ENCODE measurements around the gene PER3. TPM values are rescaled to one million over a fixed set of nuclear protein-coding genes. Genes with fewer than 3 reads are reported as not detected.

PER3 gene
- total and polyA plus RNA-seq, 2 of the 8 experiments (the other 6 are each of a cell fraction or from before 2014, with no cell fraction given) = 8.3 to 9.3 TPM

DNA sequence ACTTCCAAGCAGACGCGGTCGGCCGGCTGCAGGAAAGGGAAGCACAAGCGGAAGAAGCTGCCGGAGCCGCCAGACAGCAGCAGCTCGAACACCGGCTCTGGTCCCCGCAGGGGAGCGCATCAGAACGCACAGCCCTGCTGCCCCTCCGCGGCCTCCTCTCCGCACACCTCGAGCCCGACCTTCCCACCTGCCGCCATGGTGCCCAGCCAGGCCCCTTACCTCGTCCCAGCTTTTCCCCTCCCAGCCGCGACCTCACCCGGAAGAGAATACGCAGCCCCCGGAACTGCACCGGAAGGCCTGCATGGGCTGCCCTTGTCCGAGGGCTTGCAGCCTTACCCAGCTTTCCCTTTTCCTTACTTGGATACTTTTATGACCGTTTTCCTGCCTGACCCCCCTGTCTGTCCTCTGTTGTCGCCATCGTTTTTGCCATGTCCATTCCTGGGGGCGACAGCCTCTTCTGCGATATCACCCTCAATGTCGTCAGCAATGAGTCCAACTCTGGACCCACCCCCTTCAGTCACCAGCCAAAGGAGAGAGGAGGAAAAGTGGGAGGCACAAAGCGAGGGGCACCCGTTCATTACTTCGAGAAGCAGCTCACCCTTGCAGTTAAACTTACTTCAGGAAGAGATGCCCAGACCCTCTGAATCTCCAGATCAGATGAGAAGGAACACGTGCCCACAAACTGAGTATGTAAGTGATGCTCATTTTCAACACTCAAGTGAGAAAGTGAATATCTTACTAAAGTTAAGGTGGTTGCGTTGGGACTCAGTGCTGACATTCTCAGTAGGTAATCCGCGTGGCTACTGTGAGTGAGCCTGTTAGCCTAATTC is 43.2 kb downstream of the PER3 start:
- Histone ChIP-seq H3K4me1 (replicated peaks in 1 of 4; ENCODE audit: control insufficient read depth in 3 of 4, insufficient read depth in 4 of 4, low read length in 3 of 4) (no peaks in the 10 kb centered on the region), H3K23ac (ENCODE audit: insufficient read length) (no peak overlapping the region), H3K23me2 (ENCODE audit: low read depth, low read length) (no peaks in the 10 kb centered on the region), H3K9me3 (ENCODE audit: insufficient read depth in 2 of 2, low read depth in 1 of 2, low read length in 1 of 2) (no peaks in the 10 kb centered on the region), H3K9ac (replicated peaks in 1 of 4; ENCODE audit: extremely low read depth in 1 of 4, low read depth in 3 of 4, low read length in 3 of 4) (no peak overlapping the region), H3K27ac (ENCODE audit: low read depth, low read length) (no peak overlapping the region), H3K79me1 (ENCODE audit: low read depth, low read length) (no peaks in the 10 kb centered on the region), H4K91ac (replicated peaks; ENCODE audit: insufficient read length, low read length) (no peak overlapping the region), H2BK20ac (ENCODE audit: low read length) (no peak overlapping the region), H3K18ac (ENCODE audit: extremely low read depth, low read length) (no peak overlapping the region), H2AK5ac (ENCODE audit: low read depth, low read length) (no peak overlapping the region), H3K14ac (ENCODE audit: insufficient read length) (no peak overlapping the region), H4K8ac (ENCODE audit: extremely low read depth, insufficient read depth, low read length) (no peak overlapping the region), H3K36me3 (ENCODE audit: control insufficient read depth in 2 of 4, insufficient read depth in 4 of 4, low read length in 3 of 4) (peaks cover 2 to 34% (median 6%) of the 10 kb centered on the region in 4 experiments; a peak in 5 of 8 replicates), H2BK5ac (ENCODE audit: low read depth, low read length) (no peak overlapping the region), H3K4me2 (ENCODE audit: insufficient read depth in 1 of 2, low read depth in 2 of 2, low read length in 2 of 2) (no peak overlapping the region), H3K4me3 (ENCODE audit: extremely low read depth in 1 of 4, insufficient read depth in 2 of 4, low read depth in 3 of 4, low read length in 4 of 4) (no peak overlapping the region), H2BK15ac (ENCODE audit: low read length) (no peak overlapping the region), H3K56ac (replicated peaks; ENCODE audit: insufficient read length, low read depth, low read length) (no peak overlapping the region), H3K27me3 (replicated peaks in 1 of 4; ENCODE audit: control insufficient read depth in 3 of 4, extremely low read depth in 1 of 4, insufficient read depth in 3 of 4, low read length in 3 of 4) (no peaks in the 10 kb centered on the region), H3K4ac (replicated peaks; ENCODE audit: insufficient read length, low read depth, low read length) (no peak overlapping the region), H2BK120ac (replicated peaks; ENCODE audit: low read depth, low read length) (no peak overlapping the region), H4K20me1 (replicated peaks in 1 of 2; ENCODE audit: control insufficient read depth in 1 of 2, insufficient read depth in 2 of 2, low read length in 2 of 2) (no peaks in the 10 kb centered on the region), H4K5ac (ENCODE audit: insufficient read length, low read depth, low read length) (no peak overlapping the region), H3K79me2 (ENCODE audit: control insufficient read depth in 1 of 2, insufficient read depth in 2 of 2, low read length in 2 of 2) (no peaks in the 10 kb centered on the region), H2AFZ (ENCODE audit: low read length) (no peak overlapping the region), H2BK12ac (ENCODE audit: low read depth, low read length) (no peak overlapping the region)
- WGBS, 2 experiments (ENCODE audit: extremely low coverage in 1 of 2, insufficient coverage in 1 of 2, insufficient read length in 1 of 2, insufficient replicate concordance in 2 of 2, low coverage in 1 of 2, low lambda C conversion rate in 2 of 2, missing lambda C conversion rate in 1 of 2) = 90% methylated on average over 39 of the region's 39 CpGs; no CpG with 5 or more reads in 1 of the 2 experiments
- no peak for FAIRE-seq
- POLR2A ChIA-PET (ENCODE audit: partially characterized antibody) = no interaction called here
- no peak for DNase-seq (ENCODE audit: low read depth in 1 of 2, low spot score in 2 of 2)
- CTCF ChIA-PET (ENCODE audit: partially characterized antibody) = interaction anchor here (0.6 to 1.3 kb wide), 4 partner anchors 42 to 334 kb away, joined by 3 read pairs; no protein-coding TSS in a partner anchor
- no peak for TF ChIP-seq KDM1A (IDR thresholded peaks at IDR 0.05; ENCODE audit: borderline replicate concordance, low read length)
- no peak for TF ChIP-seq ZNF274 (IDR thresholded peaks at IDR 0.05; ENCODE audit: borderline replicate concordance, extremely low read depth, low read length)
- no peak for TF ChIP-seq CHD1 (IDR thresholded peaks at IDR 0.05; ENCODE audit: low read depth, low read length)
- TF ChIP-seq, protein P1, sequence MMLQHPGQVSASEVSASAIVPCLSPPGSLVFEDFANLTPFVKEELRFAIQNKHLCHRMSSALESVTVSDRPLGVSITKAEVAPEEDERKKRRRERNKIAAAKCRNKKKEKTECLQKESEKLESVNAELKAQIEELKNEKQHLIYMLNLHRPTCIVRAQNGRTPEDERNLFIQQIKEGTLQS (IDR thresholded peaks at IDR 0.05; ENCODE audit: insufficient read depth, low read depth, low read length) = no peak
- no peak for TF ChIP-seq HDAC2 (IDR thresholded peaks at IDR 0.05; ENCODE audit: borderline replicate concordance in 1 of 2, low read depth in 2 of 2, low read length in 2 of 2)
- TF ChIP-seq CTBP2 (IDR thresholded peaks at IDR 0.05; ENCODE audit: borderline replicate concordance, insufficient read depth, insufficient read length, low read length) = no peak
- no peak for TF ChIP-seq YY1 (IDR thresholded peaks at IDR 0.05; ENCODE audit: low read depth, low read length)
- no peak for TF ChIP-seq POLR2A (IDR thresholded peaks at IDR 0.05; ENCODE audit: control extremely low read depth in 1 of 2, low read depth in 2 of 2, low read length in 2 of 2)

Measured in H1 (cell line).